DND-41 (cell line): Measurements from ENCODE around the gene OR2L3.

ENCODE experiments used
- ATAC-seq: fragments of 200-7000 bp; cut with Tn5 transposase; 3 replicates; pipeline ENCODE4 v1.9.1; 2021; ENCODE audit warnings: low read depth; ENCODE audit not compliant: insufficient read depth
- DNase-seq: peaks from one replicate; pipeline ENCODE4 v3.0.0-alpha.2; 2020
- H2AFZ ChIP-seq: 2 replicates; pipeline ENCODE4 v1.6.0; 2012; ENCODE audit warnings: low read depth, low read length
- H3K27ac ChIP-seq: 2 replicates; pipeline ENCODE4 v1.5.1; 2012; ENCODE audit warnings: low read length, inconsistent platforms
- H3K27me3 ChIP-seq: fragments of 200-600 bp; sonication (generic); 2 replicates; pipeline ENCODE4 v1.6.0; 2012; ENCODE audit warnings: low read length, mild to moderate bottlenecking, inconsistent platforms; ENCODE audit not compliant: insufficient read depth, poor library complexity
- H3K36me3 ChIP-seq: 2 replicates; pipeline ENCODE4 v1.5.1; 2012; ENCODE audit warnings: low read length, inconsistent platforms; ENCODE audit not compliant: insufficient read depth
- H3K4me1 ChIP-seq: 2 replicates; pipeline ENCODE4 v1.5.1; 2012; ENCODE audit warnings: mild to moderate bottlenecking, low read length; ENCODE audit not compliant: insufficient read depth
- H3K4me2 ChIP-seq: 2 replicates; pipeline ENCODE4 v1.6.0; 2012; ENCODE audit warnings: mild to moderate bottlenecking, moderate library complexity, low read length, inconsistent platforms; ENCODE audit not compliant: insufficient read depth
- H3K4me3 ChIP-seq, 2 experiments: fragments of 200-600 bp in 1 of 2; shearing (Covaris generic) in 1 of 2; 2 replicates each; pipeline ENCODE4 v1.5.1; 2012 to 2016; ENCODE audit warnings: inconsistent platforms in 2 of 2, low read length in 2 of 2, mild to moderate bottlenecking in 2 of 2, low read depth in 1 of 2, moderate library complexity in 1 of 2
- H3K79me2 ChIP-seq: 2 replicates; pipeline ENCODE4 v1.6.0; 2012; ENCODE audit warnings: low read length, inconsistent platforms; ENCODE audit not compliant: insufficient read depth
- H3K9ac ChIP-seq: 2 replicates; pipeline ENCODE4 v1.6.0; 2012; ENCODE audit warnings: low read depth, mild to moderate bottlenecking, inconsistent platforms, low read length, moderate library complexity
- H3K9me3 ChIP-seq: 2 replicates; pipeline ENCODE4 v1.5.1; 2012; ENCODE audit warnings: low read length, moderate library complexity, mild to moderate bottlenecking, inconsistent platforms; ENCODE audit not compliant: insufficient read depth, severe bottlenecking
- H4K20me1 ChIP-seq: 2 replicates; pipeline ENCODE4 v1.6.0; 2012; ENCODE audit warnings: low read length; ENCODE audit not compliant: insufficient read depth
- EZH2 ChIP-seq: IDR thresholded peaks from 3 replicates; pipeline ENCODE4 v1.6.1; 2012; ENCODE audit warnings: borderline replicate concordance, low read depth, mild to moderate bottlenecking, moderate library complexity, low read length, inconsistent platforms; ENCODE audit not compliant: severe bottlenecking
- TF ChIP-seq, protein P1 (sequence below): IDR thresholded peaks from 2 replicates; pipeline ENCODE4 v1.5.1; 2012; ENCODE audit warnings: borderline replicate concordance, low read length, moderate library complexity, mild to moderate bottlenecking; ENCODE audit not compliant: poor library complexity, severe bottlenecking; ENCODE audit errors: extremely low read depth

OR2L3 gene

DNA sequence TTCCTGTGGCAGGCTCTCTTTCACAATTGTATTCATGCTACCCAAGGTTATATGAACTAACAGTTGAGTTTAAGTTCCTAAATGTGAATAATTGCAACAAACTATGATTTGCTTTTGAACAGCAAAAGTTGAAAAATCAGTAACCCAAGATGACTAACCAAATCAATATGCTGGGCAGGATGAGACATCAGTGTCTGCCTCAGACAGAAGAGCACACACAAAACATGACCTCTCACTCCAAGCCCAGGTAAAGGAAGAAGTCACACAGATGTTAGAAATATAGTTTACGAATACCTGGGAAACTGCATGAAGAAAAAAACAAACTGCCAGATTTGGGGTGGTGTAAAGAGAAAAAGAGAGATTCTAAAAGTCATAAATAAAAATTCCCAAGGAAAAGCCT, 51.9 kb downstream of the OR2L3 start:
- Histone ChIP-seq H3K36me3 (no peaks in the 10 kb centered on the region), H3K4me1 (no peaks in the 10 kb centered on the region), H3K27me3 (no peaks in the 10 kb centered on the region), H4K20me1 (no peaks in the 10 kb centered on the region), H3K4me2 (no peak overlapping the region), H3K79me2 (no peaks in the 10 kb centered on the region), H3K27ac (no peak overlapping the region), H3K9me3 (no peaks in the 10 kb centered on the region), H2AFZ (no peak overlapping the region), H3K9ac (no peak overlapping the region), H3K4me3 (no peak overlapping the region)
- DNase-seq (no peak), ATAC-seq (no peak)
- no peak for TF ChIP-seq EZH2
- TF ChIP-seq, protein P1, sequence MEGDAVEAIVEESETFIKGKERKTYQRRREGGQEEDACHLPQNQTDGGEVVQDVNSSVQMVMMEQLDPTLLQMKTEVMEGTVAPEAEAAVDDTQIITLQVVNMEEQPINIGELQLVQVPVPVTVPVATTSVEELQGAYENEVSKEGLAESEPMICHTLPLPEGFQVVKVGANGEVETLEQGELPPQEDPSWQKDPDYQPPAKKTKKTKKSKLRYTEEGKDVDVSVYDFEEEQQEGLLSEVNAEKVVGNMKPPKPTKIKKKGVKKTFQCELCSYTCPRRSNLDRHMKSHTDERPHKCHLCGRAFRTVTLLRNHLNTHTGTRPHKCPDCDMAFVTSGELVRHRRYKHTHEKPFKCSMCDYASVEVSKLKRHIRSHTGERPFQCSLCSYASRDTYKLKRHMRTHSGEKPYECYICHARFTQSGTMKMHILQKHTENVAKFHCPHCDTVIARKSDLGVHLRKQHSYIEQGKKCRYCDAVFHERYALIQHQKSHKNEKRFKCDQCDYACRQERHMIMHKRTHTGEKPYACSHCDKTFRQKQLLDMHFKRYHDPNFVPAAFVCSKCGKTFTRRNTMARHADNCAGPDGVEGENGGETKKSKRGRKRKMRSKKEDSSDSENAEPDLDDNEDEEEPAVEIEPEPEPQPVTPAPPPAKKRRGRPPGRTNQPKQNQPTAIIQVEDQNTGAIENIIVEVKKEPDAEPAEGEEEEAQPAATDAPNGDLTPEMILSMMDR: no peak

- TF ChIP-seq, protein P1: no peak
- TF ChIP-seq EZH2: no peak
- no peak overlapping the region for H3K9ac ChIP-seq
Measured at GRCh38 chr1:248102847-248103246, 56.2 kb downstream of the OR2L3 start.

DNA sequence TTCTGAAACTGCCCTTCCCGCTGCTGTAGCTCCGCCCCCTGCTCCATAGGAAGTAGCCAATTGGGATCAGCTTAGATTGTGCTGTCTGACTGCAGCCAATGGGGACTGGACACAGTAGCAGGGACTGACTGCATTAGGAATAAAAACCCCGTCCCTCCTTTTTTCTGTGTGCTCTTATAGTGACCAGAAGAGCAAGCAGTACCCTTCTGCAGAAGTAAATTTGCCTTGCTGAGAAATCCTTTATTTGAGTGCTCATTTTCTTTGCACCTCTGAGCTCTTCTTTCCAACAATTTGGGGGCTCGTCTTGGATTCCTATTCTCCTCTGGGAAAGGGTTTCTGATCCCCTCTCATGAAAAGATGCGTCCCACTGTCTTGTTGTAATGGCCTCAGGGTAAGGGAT, 64.5 kb downstream of the OR2L3 start:
- no peak overlapping the region for H3K9ac ChIP-seq
- no peaks in the 10 kb centered on the region for H3K79me2 ChIP-seq
- no peaks in the 10 kb centered on the region for H3K27me3 ChIP-seq
- DNase-seq (no peak), ATAC-seq (no peak)
- no peak overlapping the region for H3K4me2 ChIP-seq
- H3K4me3 ChIP-seq: no peak overlapping the region
- no peak overlapping the region for H2AFZ ChIP-seq
- no peaks in the 10 kb centered on the region for H4K20me1 ChIP-seq
- no peaks in the 10 kb centered on the region for H3K36me3 ChIP-seq
- no peak overlapping the region for H3K27ac ChIP-seq
- peaks cover 18% of the 10 kb centered on the region for H3K9me3 ChIP-seq
- no peak for TF ChIP-seq EZH2
- TF ChIP-seq, protein P1: no peak
- H3K4me1 ChIP-seq: no peaks in the 10 kb centered on the region

More at GRCh38 chr1:248102847-248103246, 56.2 kb downstream of the OR2L3 start:
- DNase-seq (no peak), ATAC-seq (no peak)
- Histone ChIP-seq H3K36me3 (no peaks in the 10 kb centered on the region), H3K4me3 (no peak overlapping the region), H3K27ac (no peak overlapping the region), H3K4me1 (no peaks in the 10 kb centered on the region), H3K79me2 (no peaks in the 10 kb centered on the region), H3K4me2 (no peak overlapping the region), H4K20me1 (no peaks in the 10 kb centered on the region), H3K27me3 (no peaks in the 10 kb centered on the region), H3K9me3 (no peaks in the 10 kb centered on the region), H2AFZ (no peak overlapping the region)
